Cardiac atrium fibroblast (primary cell): Measurements from ENCODE around the gene OR4D5. TPM values are rescaled to one million over a fixed set of nuclear protein-coding genes. Genes with fewer than 3 reads are reported as not detected.

Source experiments
- total RNA-seq: library from RNA; depleted of rRNA; stranded (reverse); fragments of >200 nt; gene quantifications from 2 replicates; pipeline ENCODE4 v1.2.3, GENCODE V29; 2015

The OR4D5 gene
- total RNA-seq, result not detected in 2 replicates

GRCh38 chr11:123939317-123939716 lies at the start of gene OR4D5:
Gene OR4D5, plus strand, starts transcription at chr11:123939617. Its CDS starts 0 bp downstream, at chr11:123939617.

GRCh38 chr11:123901867-123902266 lies 37.5 kb upstream of the OR4D5 start, which contains the start of gene OR8D4:
Gene OR8D4, plus strand, starts transcription at chr11:123902167. Its CDS starts 4,265 bp downstream, at chr11:123906432.

GRCh38 chr11:123943738-123944137 lies 4.3 kb downstream of the OR4D5 start, which contains the start of gene OR6T1:
Gene OR6T1, minus strand, starts transcription at chr11:123943838. Its CDS starts 0 bp downstream, at chr11:123943838.

GRCh38 chr11:123977731-123978347 lies 38.4 kb downstream of the OR4D5 start, which contains the start of gene OR10S1:
Gene OR10S1, minus strand, starts transcription at chr11:123977781. Its CDS starts 117 bp downstream, at chr11:123977664.

Other genes with a start within 250 kb of the OR4D5 start
- gene ZNF202, start 198.0 kb upstream of the OR4D5 start, total RNA-seq, result 2.7 and 5.3 TPM in 2 replicates
- not detected in 2 replicates for gene OR6X1, start 185.1 kb upstream of the OR4D5 start, total RNA-seq
- gene OR6M1, start 133.3 kb upstream of the OR4D5 start, total RNA-seq, result 0.32 TPM in 1 of 2 replicates, not detected in the other
- gene TMEM225, start 53.9 kb upstream of the OR4D5 start, total RNA-seq, result not detected in 2 replicates
- gene OR8D4, start 37.5 kb upstream of the OR4D5 start, total RNA-seq, result not detected in 2 replicates
- not detected in 2 replicates for gene OR6T1, start 4.2 kb downstream of the OR4D5 start, total RNA-seq
- gene OR10S1, start 38.2 kb downstream of the OR4D5 start, total RNA-seq, result not detected in 2 replicates
- gene OR10G6, start 55.5 kb downstream of the OR4D5 start, total RNA-seq, result not detected in 2 replicates
- gene OR10G4, start 73.4 kb downstream of the OR4D5 start, total RNA-seq, result not detected in 2 replicates
- not detected in 2 replicates for gene OR10G9, start 83.4 kb downstream of the OR4D5 start, total RNA-seq
- gene OR10G8, start 87.2 kb downstream of the OR4D5 start, total RNA-seq, result not detected in 2 replicates
- gene OR10G7, start 101.7 kb downstream of the OR4D5 start, total RNA-seq, result not detected in 2 replicates
- 10.2 and 13.9 TPM in 2 replicates for gene VWA5A, start 175.8 kb downstream of the OR4D5 start, total RNA-seq
- not detected in 2 replicates for gene OR10D3, start 243.7 kb downstream of the OR4D5 start, total RNA-seq